ENCODE measurements around the gene EIF4E2.

EIF4E2 gene

DNA sequence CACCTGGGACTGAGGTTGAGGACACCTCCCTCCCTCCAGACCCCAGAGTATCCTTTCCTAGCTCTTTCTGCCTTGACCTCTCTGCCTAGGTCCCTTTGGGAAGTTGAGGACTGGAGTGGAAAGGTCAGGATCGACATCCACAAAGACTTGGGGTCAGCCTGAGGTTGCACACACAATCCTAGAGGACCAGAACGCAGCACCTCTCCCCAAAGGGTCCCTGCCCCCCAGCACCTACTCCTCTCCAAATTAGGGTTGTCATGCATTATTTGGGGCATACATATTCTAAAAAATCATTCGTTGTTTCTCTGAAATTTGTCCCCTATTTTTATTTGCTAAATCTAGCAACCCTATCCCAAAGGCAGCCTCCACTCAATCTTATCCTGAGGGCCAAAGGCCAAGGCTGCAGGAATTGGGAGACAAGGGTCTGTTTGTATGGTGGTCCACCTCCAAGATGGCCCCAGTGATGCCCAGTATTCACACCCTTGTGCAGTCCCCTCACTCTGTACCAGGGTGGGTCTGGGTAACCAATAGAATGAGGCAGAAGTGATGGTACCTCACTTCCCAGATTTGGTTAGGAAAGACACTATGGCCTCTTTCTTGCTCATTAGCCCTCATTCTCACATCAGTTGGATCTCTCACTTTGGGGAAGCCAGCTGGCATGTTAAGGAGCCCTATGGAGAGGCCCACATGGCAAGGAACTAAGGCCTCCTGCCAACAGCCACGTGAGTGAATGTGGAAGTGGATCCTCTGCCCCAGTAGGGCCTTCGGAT, 14.5 kb upstream of the EIF4E2 start:
- TF ChIP-seq, protein P1, sequence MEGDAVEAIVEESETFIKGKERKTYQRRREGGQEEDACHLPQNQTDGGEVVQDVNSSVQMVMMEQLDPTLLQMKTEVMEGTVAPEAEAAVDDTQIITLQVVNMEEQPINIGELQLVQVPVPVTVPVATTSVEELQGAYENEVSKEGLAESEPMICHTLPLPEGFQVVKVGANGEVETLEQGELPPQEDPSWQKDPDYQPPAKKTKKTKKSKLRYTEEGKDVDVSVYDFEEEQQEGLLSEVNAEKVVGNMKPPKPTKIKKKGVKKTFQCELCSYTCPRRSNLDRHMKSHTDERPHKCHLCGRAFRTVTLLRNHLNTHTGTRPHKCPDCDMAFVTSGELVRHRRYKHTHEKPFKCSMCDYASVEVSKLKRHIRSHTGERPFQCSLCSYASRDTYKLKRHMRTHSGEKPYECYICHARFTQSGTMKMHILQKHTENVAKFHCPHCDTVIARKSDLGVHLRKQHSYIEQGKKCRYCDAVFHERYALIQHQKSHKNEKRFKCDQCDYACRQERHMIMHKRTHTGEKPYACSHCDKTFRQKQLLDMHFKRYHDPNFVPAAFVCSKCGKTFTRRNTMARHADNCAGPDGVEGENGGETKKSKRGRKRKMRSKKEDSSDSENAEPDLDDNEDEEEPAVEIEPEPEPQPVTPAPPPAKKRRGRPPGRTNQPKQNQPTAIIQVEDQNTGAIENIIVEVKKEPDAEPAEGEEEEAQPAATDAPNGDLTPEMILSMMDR (IDR thresholded peaks at IDR 0.05; ENCODE audit: extremely low read depth, insufficient read depth, missing control alignments) = no peak
- DNase-seq (ENCODE audit: low spot score) = no peak
- in situ Hi-C loops (cut with MboI; ENCODE audit: low pct_unique_long_range_greater_than_20kb, low sequenced_read_pairs, unreplicated experiment) = no loop called here

DNA sequence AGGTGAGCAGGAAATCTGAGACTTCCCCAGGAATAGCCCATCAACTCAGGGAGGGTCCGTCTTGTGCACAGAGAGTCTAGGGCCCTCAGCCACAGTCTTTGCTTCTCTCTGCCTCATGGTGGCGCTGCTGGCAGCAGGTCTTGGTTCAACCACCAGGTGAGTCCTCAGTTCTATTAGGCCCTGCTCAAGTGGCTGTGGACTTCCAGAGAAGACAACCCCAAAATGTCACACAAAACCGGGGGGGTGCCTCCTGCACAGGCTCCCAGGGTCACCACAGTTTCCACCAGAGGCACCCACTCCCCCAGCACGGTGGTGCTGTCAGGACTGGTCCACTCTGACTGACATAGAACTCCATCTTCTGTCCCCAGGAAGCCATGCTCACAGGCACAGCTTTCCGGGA, 13.4 kb upstream of the EIF4E2 start:
- TF ChIP-seq, protein P1 (IDR thresholded peaks at IDR 0.05; ENCODE audit: extremely low read depth, insufficient read depth, missing control alignments) = peak; percentile 44
- DNase-seq (ENCODE audit: low spot score) = no peak
- in situ Hi-C loops (cut with MboI; ENCODE audit: low pct_unique_long_range_greater_than_20kb, low sequenced_read_pairs, unreplicated experiment) = no loop called here

GRCh38 chr2:232537499-232537898, 13.0 kb upstream of the EIF4E2 start:
- no peak for DNase-seq (ENCODE audit: low spot score)
- in situ Hi-C loops (cut with MboI; ENCODE audit: low pct_unique_long_range_greater_than_20kb, low sequenced_read_pairs, unreplicated experiment) = no loop called here
- TF ChIP-seq, protein P1 (IDR thresholded peaks at IDR 0.05; ENCODE audit: extremely low read depth, insufficient read depth, missing control alignments) = no peak

GRCh38 chr2:232538671-232539070, 11.8 kb upstream of the EIF4E2 start:
- no peak for DNase-seq (ENCODE audit: low spot score)
- in situ Hi-C loops (cut with MboI; ENCODE audit: low pct_unique_long_range_greater_than_20kb, low sequenced_read_pairs, unreplicated experiment) = no loop called here
- TF ChIP-seq, protein P1 (IDR thresholded peaks at IDR 0.05; ENCODE audit: extremely low read depth, insufficient read depth, missing control alignments) = no peak

DNA sequence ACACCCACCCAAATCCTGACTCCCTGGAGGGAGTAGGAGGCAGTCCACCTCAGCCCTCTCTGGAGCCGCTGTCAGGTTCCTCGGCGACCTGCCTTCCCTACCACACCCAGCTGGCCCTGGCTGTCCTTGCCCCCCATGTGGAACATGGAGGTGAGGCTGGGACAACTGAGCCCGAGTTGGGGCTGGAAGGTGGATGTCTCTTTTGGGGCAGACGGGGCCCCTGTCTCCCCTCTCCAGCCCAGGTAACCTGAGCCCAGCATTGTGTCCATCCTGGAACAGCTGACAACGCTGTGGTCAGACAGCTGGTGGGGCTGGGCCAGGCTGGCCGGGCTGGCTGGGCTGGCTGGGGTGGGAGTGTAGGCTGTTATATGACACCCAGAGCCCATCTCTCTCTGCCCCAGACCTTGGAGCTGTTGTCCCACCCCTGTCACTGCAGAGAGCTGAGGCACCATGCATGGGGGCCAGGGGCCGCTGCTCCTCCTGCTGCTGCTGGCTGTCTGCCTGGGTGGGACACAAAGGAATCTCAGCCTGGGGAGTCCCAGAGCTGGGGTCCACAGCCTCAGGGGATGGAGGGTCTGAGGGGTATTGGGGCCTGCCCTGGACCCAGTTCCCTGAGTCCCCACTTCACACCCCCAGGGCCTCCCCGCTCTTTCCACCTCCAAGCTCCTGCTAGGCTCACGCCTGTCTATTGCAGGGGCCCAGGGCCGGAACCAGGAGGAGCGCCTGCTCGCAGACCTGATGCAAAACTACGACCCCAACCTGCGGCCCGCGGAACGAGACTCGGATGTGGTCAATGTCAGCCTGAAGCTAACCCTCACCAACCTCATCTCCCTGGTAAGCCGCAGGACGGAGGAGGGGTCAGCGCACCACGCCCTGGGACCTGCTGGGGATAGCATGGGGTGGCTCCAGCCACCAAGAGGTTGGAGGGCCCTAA, 10.9 kb upstream of the EIF4E2 start, which contains the start of gene CHRNG:
Gene CHRNG, plus strand, starts transcription at position 395 of the 934 bp plus-strand sequence. Its CDS starts 56 bp downstream, at position 451.
- in situ Hi-C loops (cut with MboI; ENCODE audit: low pct_unique_long_range_greater_than_20kb, low sequenced_read_pairs, unreplicated experiment) = no loop called here
- TF ChIP-seq, protein P1 (IDR thresholded peaks at IDR 0.05; ENCODE audit: extremely low read depth, insufficient read depth, missing control alignments) = no peak
- no peak for DNase-seq (ENCODE audit: low spot score)

DNA sequence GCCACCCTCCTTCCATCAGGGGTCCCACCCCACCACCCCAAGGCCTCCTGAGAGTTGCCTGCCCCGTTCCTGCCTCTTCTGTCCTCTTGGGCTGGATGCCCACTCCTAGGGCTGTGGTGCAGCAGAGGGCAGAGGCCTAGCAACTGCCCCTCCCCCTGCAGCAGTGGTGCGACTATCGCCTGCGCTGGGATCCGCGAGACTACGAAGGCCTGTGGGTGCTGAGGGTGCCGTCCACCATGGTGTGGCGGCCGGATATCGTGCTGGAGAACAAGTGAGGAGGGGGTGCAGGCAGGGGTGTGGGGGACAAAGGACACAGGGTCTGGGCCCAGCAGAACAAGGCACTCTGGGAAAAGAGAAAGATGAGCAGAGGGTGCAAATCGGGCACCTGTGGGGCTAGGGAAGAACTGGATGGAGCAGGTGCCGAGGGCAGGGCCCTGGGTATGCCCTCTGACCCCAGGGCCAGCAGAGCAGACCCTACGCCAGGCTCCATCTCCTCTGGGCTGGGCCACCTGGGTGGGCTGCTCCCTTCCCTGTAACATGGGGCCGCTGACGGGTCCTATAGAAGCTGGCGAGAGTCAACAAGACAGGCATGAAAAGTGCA, 9.9 kb upstream of the EIF4E2 start:
- in situ Hi-C loops (cut with MboI; ENCODE audit: low pct_unique_long_range_greater_than_20kb, low sequenced_read_pairs, unreplicated experiment) = no loop called here
- no peak for DNase-seq (ENCODE audit: low spot score)
- TF ChIP-seq, protein P1 (IDR thresholded peaks at IDR 0.05; ENCODE audit: extremely low read depth, insufficient read depth, missing control alignments) = no peak
